ENCODE results near the gene CA14.
"Not testable (repeated sequence)": the region's sequence is repeated elsewhere in the genome, so short reads cannot be mapped to it uniquely, and the experiment has no call there.

Gene CA14

DNA sequence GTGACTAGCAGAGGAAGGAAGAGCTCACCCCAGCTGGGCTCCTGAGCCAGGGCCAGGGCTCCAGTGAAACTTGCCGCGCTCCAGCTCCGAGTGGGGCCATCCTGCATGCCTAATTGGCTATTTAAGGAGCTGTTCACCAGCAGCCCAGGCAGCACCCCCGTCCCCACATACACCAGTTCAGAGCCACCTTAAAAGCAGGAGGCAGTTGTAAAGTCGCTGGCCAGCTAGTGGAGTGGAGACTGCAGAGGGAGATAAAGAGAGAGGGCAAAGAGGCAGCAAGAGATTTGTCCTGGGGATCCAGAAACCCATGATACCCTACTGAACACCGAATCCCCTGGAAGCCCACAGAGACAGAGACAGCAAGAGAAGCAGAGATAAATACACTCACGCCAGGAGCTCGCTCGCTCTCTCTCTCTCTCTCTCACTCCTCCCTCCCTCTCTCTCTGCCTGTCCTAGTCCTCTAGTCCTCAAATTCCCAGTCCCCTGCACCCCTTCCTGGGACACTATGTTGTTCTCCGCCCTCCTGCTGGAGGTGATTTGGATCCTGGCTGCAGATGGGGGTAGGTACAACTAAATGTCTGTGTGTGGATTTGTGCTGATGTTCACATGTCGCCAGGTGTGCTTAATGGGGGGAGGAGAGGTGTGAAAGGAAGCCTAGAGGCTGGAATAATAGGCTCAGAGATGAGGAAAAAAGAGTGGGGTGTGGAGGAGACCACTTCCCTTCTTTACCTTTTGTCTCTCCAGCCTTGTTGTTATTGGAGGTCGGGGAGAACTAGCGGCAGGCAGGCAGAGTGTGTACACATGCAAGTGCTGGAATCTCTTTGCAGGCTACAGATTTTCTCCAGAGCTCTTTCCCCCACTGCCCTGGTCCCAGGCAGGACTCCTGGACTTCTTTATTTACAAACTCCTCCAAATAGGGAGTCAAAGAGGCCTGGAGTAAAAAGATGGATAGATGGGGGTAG is at the start of gene CA14:
TSS of gene CA14 (plus strand) at position 151 of the 962 bp plus-strand sequence. CDS start at position 506, 355 bp downstream.
- no peak for DNase-seq

DNA sequence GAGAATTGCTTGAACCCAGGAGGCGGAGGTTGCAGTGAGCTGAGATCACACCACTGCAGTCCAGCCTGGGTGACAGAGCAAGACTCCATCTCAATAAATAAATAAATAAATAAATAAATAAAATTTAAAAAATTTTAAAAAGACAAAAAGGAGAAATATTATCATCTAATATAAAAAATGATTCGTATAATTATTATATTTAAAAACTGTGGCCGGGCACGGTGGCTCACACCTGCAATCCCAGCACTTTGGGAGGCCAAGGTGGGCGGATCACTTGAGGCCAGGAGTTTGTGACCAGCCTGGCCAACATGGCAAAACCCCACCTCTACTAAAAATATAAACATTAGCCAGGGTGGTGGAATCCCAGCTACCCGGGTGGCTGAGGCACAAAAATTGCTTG is 49.1 kb upstream of the CA14 start:
- DNase-seq: not testable (repeated sequence)

DNA sequence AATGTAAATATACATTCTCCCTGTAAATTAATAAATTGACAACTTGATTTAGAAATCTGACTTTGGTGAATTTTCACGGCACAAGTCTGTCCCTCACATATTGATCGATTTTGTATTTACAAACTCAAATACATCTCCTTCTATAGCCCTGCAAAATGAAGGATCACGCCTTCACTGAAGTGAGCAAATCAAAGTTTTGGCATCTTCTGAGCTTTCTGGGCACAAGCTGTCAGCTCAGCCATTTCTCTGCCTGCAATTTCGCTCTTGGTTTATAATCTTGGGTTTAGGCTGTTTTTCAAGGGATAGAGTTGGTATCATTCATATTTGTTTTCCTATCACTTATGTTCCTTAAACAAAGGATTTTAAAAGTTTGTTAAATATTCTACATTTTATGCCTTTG is 47.5 kb upstream of the CA14 start:
- no peak for DNase-seq

DNA sequence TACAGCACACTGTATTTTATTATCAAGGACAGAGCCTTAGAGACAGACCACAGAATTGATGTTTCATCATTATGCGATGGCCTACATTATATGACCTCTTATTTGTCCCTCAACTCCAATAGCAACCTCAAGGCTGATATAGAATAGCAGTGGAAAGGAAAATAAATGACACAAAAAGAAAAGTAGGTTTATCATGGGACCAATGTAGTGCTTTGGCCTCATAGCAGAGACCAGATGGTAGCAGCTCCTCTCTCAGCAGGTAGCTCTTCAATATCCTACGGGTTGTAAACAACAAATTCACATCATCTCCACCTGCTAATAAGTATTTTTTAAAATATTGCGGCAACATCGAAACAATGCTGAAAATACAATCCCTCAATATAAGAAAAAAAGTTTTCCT is 46.9 kb upstream of the CA14 start:
- DNase-seq: peak; percentile 21

DNA sequence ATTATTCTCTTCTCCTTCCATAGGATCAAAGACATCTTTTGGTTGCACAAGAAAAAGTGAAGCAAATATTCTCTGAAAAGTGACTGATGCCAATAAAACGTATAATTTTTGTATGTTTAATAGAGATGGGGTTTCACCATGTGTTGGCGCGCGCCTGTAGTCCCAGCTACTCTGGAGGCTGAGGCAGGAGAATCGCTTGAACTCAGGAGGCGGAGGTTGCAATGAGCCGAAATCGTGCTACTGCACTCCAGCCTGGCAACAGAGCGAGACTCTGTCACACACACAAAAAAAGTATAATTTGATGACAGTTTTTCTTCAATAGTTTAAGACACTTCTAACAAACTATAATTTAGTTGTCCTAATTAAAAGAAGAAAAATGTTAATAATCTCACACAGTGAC is 45.5 kb upstream of the CA14 start:
- no peak for DNase-seq

DNA sequence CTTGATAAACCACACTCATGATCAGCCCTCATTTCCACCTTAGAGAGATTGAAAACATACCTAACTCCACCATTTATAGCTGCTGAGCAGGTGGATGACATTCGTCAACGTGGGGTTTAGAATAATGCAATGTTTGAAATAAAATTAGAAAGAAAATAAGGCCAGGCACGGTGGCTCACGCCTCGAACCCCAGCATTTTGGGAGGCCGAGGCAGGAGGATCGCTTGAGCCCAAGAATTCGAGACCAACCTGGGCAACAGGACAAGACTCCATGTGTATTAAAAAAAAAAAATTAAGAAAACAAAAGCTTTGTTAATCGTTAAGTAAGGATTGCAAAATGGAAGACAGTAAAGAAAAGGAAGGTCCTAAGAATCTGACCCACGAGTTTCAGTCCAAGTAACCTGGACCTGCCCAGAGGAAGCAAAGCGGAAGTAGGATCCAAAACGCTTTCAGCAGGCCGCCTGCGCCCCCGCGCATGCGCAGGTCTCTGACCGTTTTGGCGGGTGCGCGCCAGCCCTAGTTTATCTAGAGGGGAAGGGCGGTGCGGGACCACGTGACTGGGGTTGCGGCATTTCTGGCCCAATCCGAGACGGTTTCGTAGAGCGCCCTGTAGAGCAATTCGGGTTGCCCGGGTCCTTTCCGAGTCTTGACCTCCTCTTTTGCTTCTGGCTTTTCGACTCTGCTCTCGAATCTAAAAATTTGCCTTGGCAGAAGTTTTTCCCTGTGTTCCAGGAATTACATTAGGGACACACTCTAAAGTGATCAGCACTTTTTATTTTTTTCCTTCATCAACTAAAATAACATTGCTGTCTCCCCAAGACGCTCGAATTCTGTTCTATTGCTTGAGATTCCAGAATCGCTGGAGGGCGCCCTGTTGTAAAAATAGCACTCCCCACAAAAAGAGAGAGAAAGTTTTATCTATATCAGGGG is 44.1 kb upstream of the CA14 start:
- DNase-seq: peak; percentile 78

DNA sequence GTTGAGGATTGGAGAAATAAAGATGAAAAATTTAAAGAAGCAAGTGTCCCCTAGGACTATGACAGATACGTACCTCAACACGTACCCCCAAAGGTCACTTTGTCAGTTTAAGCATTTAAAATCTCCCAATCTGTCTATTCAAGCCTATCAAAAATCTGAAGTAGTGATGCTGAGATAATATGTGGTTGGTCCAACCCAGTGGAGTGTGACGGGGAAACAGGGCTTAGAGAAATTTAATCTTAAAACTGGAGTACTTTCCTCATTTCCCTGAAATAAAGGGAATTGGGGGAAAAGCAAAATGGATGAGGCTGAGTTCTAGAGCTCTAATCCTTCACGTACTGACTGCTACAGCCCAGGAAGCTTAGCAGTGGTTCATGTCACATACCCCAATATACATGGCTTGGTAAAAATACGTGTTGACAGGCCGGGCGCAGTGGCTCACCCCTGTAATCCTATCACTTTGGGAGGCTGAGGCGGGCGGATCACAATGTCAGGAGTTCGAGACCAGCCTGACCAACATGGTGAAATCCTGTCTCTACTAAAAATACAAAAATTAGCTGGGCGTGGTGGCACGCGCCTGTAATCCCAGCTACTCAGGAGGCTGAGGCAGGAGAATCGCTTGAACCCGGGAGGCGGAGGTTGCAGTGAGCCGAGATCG is 43.3 kb upstream of the CA14 start:
- DNase-seq: not testable (repeated sequence)

DNA sequence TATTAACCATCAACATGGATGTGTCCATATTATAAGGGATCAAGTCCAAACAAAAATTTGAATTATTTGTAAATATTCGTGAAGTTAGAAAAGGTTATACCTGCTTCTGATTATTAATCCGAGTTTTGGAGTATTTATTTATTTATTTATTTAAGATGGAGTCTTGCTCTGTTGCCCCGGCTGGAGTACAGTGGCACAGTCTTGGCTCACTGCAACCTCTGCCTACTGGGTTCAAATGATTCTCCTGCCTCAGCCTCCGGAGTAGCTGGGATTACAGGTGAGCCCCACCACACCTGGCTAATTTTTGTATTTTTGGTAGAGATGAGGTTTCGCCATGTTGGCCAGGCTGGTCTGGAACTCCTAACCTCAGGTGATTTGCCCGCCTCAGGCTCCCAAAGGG is 41.7 kb upstream of the CA14 start:
- not testable (repeated sequence) for DNase-seq

DNA sequence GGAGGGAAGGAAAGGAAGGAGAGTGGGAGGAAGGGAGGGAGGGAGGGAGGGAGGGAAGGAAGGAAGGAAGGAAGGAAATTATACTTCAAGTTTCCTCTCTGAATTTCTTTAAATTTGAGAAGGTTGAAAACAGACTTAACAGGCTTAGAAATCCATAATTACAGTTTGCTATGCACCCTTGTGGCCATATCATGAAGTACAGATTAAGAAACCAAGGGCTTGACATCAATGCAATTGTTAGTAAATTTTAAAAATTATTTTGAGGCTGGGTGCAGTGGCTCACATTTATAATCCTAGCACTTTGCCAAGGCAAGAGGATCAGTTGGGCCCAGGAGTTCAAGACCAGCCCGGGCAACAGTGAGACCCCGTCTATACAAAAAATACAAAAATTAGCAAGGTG is 36.0 kb upstream of the CA14 start:
- DNase-seq: no peak

DNA sequence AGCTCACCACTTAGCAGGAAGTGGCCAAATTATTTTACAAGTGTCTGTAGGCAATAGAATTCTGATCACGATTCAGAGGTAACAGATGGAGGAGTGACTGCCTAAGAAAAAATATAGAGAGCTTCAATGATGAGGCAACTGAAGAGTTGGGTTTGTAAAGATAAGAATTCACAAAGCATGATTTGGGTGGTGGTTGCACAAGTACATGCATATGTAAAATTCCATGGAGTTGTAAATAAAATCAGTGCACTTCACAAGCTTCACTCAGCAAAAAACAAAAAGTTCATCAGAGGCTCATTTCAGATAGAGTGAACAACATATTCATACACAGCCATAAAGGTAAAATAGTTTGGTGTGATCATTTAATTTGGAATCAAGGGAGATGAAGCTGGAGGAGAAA is 32.6 kb upstream of the CA14 start:
- DNase-seq: no peak

DNA sequence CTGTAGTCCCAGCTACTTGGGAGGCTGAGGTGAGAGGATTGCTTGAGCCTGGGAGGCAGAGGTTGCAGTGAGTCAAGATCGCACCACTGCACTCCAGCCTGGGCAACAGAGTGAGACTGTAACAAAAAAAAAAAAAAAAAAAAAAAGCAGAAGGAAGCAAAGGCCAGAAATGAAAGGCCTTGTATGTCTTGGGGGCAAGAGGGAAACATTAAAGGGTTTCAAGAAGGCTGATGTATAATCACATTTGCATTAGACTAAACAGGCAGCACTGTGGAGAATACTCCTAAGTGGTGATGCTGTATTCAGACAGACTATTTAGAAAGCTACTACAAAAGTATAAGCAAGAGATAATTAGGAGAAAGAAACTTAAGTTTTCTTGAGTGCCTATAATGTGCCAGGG is 32.0 kb upstream of the CA14 start:
- DNase-seq: no peak

DNA sequence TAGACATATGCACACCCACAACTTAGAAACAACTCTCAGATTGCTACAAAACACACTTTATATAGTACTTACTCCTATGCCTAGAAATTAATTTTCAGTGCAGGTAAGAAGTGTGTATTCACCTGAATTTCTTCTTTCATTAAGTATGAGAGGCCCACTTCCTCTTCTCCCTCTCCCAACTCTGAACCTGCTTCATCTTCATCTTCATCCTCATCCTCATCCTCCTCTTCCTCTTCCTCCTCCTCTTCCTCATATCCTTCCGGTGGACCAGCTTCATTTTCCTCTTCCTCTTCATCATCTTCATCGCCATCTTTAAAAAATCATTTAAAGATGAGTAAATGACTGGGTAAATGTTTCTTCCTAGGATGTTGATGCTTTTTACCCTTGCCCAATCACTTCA is 31.1 kb upstream of the CA14 start:
- no peak for DNase-seq

DNA sequence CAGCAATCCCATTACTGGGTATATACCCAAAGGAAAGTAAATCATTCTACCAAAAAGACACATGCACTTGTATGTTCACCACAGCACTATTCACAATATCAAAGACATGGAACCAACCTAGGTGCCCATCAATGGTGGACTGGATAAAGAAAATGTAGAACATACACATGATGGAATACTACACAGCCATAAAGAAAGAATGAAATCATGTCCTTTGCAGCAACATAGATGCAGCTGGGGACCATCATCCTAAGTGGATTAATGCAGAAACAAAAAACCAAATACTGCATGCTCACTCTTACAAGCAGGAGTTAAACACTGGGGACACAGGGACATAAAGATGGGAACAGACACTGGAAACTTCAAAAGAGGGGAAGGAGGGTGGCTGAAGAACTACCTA is 30.3 kb upstream of the CA14 start:
- no peak for DNase-seq

DNA sequence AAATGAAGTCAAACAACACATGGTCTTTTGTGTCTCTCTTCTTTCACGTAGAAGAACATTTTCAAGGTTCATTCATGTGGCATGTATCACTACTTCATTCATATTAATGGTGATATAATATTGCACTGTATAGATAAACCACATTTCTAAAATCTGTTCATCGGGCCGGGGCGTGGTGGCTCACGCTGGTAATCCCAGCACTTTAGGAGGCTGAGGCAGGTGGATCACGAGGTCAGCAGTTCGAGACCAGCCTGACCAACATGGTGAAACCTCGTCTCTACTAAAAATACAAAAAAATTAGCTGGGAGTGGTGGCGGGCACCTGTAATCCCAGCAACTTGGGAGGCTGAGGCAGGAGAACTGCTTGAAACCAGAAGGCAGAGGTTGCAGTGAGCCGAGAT is 29.3 kb upstream of the CA14 start:
- DNase-seq: not testable (repeated sequence)

DNA sequence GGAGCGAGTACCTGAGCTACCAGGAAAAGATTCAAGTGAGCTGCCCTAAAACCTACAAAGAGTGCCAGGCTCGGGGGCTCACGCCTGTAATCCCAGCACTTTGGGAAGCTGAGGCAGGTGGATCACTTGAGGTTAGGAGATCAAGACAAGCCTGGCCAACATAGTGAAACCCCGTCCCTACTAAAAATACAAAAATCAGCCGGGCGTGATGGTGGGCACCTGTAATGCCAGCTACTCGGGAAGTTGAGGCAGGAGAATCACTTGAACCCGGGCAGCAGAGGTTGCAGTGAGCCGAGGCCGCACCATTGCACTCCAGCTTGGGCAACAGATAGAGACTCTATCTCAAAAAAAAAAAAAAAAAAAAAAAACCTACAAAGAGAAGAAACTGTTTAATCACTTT is 24.7 kb upstream of the CA14 start:
- not testable (repeated sequence) for DNase-seq

DNA sequence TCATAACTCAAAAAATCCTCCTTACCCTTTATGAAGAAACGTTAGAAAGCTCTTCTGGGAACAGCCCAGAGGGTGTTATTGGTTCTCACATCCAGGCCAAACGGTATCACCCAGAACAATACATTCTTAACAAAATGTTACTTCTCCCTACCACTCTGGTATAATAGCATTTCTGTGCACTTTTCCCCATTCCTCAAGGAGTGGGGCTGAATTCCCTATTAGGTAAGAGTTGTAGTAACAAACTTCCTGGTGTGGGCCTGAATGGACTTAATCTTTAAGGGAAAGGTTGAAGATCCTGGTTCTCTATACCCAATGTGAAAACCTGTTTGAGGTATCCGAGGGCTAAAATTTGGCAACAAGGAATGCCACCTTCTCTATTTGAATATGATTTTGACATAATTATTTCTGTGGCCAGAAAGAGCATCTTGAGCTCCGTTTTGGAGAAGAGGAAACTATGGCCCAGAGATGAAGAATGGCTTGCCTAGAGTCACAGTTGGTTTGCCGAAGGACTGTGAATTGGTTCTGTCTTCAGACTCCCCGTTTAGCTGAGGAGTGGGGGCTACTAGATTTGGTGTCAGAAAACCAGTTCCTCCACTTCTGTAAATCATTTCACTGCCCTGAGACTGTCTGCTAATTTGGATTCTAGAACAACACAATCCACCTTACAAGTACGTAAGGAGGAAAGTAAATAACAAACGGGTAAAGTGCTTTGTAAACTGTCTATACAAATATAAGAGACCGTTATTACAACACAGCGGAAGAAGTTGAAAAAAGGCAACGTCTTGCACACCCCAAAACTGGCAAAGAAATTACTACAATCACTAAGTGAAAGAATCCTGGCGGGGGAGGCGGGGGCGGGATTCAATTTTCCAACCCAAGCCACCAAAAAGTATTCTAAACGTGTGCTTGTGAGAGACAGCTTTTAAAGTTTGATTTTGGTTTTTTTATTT is 23.9 kb upstream of the CA14 start:
- DNase-seq: no peak

DNA sequence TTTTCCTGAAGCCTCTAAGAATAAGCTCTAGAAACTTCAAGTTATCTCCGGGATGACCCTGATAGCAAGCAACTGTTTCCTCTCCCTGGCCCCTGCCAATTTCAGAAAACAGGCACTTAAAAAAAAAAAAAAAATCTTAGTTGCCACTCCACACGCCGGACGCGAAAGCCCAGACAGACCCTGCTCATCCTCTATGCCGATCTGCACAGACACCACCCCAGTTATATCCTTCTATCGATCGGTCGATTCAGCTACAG is 23.3 kb upstream of the CA14 start:
- DNase-seq: no peak

DNA sequence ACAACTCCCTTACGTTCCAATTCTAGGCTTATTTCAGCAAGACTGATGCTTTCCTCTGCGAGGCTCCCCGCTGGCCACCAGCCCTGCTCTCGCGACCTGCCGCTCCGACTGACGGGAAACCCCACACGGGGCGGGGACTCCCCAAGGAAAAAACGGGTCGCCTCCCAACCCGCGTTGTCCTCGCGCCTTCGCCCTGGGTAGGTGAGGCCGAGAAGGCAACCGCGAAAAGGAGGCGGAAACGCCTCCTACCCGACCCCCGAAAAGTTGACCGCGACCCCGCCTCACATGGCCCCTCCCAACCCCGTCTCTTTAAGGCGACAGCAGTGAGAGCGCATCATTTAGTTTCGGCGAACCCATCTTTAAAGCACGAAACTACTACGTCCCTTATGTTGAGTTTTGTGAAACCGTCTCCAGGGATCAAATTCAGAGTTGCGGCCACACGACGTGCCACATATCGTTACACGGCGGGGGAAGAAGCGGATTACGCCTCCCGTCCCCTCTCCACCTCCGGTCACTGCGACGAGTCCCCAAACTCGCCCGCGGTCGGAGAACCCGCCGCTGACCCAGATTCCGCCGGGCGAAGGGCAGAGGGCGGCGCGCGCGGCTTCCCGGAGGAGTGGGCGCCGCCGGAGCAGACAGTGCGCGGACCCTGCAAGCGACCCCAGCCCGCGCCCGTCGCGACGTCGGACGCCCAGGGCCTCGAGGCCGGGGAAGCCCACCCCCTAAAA is 22.8 kb upstream of the CA14 start:
- DNase-seq: peak; percentile 30

DNA sequence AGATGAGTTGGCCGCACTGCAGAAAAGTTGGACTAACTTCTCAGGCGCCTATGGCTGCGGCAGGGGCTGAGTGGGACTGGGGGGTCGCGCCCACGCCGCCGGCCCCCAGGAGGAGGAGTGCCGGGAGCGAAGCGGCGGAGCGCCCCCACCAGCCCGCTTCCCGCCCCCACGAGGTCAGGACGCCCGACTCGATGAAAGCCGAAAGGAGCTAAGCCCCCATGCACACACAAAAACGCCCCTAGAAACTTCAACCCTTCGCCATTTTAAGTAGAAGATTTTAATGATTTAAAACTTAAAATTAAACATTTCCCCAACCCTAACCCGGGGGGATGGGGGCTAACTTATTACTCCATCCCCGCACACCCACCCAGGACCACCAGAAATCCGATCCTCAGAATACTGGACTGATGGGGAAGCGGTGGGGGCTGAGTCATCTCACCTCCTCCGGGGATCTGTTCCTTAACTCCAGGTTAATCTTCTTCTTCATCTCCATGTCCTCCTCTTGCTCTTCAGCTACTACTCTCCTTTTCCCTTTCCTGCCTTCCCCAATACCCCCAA is 22.2 kb upstream of the CA14 start:
- no peak for DNase-seq

DNA sequence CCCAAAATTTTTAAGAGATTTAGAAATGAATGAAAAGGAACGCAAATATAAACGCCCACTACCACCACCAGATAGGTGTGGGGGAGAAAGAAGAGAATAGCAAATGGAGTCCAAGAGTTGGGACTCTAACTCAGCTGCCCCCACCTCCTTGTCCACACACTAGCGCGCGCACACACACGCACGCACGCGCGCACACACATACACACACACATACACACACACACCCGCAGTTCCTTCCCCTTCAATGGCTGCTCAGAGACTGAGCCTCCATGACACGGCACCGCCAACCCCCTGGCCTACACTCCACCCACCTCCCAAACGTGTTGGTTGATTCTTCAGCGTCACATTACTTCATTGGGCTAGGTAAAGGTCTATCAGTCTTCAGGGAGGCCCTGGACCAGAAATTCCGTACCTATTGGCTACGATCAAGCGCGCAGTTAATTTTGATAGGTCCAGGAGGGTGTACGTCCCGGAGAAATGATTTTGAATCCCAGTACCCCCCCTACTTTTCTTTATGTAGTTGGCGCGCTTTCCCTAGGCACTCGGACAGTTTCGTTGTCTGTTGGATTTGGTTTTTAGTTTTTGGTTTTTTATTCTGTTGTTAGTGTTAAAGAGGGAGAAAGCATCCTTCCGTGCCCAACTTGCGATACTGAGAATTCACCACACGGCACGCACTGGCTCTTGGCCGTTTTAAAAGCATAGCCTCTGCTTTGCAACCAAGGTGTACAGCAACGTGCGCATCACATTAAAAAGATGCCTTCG is 21.5 kb upstream of the CA14 start, which contains the start of gene ANP32E:
TSS of gene ANP32E (minus strand) at position 261 of the 762 bp plus-strand sequence. CDS start 326 bp downstream, outside the sequence.
- DNase-seq: peak; percentile 95

Data from NCI-H524 treated with DMSO at 0.1 percent for 48 hours (cell line).